CD4-positive, alpha-beta T cell treated with Interleukin-1 beta for 1 hour (primary cell): Measurements from ENCODE around the gene AQP5.

Source experiments
- DNase-seq, 2 donors: peaks; one replicate each; pipeline ENCODE4 v3.0.0-alpha.2; 2020 to 2022

AQP5 gene

DNA sequence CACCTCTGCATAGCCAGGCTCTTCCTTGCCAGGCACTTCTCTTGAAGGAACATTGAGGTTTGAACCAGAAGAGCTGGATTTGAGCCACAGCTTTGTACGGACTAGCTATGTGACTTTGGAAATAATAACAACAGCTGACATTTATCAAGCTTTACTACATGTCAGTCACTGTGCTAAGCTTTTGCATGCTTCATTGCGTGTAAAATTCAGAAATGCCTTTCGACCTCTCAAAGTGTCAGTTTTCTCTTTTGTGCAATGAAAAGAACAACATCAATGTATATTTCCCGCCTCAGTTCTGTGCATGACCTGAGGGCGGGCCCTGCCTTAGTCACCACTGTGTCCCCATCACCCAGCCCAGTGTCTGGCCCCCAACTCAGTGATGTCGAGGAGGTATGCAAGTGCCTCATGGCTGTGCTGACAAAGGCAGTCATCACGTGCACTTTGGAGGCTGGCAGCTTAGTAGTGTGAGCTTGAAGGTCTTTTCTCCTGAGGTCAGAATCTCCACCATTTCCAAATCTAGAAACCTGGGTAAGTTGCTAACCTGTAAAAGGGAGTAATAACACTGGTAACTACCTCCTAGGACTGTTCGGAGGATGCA is 29.0 kb upstream of the AQP5 start:
- no peak for DNase-seq

DNA sequence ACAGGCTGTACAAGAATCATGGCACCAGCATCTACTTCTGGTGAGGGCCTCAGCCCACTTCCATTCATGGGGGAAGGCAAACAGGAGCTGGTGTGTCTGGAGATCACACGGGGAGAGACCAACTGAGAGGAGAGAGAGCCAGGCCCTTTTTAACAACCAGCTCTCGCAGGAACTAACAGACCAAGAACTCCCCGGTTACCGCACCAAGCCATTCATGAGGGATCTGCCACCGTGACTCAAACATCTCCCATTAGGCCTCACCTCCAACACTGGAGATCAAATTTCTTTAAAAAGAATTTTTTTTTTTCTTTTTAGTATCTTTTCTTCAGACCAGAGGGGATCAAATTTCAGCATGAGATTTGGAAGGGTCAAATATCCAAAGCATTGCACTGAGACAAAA is 27.9 kb upstream of the AQP5 start:
- no peak for DNase-seq

DNA sequence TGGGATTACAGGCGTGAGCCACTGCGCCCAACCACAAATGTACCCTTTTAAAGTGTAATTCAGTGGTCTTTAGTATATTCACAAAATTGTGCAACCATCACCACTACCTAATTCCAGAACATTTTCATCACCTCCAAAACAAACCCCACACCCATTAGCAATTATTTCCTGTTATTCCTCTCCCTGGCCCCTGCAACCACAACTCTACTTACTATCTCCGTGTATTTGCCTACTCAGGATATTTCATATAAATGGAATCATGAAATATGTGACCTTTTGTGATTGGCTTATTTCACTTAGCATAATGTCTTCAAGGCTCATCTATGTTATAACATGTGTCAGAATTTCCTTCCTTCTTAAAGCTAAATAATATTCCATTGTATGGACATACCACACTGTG is 27.2 kb upstream of the AQP5 start:
- DNase-seq: no peak

DNA sequence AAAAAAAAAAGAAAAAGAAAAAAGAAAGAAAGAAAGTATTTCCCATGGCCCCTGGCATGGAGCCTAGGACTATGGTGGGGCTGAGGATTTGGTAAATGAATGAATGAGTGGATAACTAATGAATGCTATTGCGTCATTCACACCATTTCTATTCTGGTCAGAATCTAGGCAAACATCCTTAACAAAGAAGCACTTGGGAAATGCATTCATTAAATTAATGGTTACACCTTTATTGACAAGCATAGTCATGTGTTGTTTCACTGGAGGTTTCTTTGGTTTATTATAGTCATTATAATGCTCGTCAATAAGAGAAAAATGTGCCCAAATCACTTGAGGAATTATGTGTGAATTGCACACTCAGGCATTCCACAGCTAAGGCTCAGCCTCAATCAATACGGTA is 24.7 kb upstream of the AQP5 start:
- DNase-seq: no peak

DNA sequence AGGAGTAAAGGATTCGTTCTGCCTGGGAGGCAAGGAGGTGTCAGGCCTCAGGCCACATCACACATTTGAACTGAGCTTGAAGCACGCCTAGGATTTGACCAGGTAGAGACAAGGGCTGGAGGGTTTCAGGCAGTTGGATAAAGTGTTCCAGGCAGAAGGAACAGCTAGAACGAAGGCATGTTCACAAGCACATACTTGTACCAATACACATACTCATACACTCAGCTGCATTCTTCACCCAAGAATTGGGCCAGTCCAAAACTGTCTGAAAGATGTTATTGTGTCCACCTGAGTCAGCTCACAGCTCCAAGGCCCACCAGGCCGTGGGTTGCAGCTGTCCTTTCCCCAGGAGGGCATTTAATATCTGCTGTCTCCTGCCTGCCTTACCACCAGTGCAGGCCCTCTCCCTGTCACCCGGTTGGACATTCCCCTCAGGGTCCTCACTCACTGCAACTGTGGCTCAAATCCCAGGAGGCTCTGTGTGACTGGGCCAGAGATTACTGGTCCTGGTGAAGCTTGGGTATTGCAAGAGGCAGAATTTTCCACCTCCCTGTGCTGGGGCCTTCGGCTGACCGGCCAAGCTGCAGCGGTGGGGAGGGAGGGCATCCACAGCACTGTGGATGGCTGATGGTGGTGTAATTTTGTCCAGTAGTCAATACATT is 23.9 kb upstream of the AQP5 start:
- DNase-seq: no peak

DNA sequence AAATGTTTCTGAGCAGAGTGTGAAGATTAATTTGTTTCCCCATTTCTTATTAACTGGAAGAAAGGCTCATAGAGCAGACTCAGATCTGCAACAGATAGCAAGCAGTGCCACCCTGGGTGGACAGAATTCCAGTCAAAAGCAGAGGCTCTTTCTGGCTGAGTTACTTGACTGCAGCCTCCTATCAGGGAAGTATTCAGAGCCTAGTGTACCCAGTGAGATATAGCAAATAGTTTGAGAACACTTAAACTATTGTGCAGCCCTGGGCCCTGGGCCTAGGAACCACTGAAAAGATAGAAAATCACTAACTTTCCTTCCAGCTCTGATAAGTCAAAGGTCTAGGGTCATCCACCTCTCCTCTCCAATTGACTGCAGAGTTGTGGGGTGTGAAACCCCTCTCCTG is 22.4 kb upstream of the AQP5 start:
- DNase-seq: no peak

DNA sequence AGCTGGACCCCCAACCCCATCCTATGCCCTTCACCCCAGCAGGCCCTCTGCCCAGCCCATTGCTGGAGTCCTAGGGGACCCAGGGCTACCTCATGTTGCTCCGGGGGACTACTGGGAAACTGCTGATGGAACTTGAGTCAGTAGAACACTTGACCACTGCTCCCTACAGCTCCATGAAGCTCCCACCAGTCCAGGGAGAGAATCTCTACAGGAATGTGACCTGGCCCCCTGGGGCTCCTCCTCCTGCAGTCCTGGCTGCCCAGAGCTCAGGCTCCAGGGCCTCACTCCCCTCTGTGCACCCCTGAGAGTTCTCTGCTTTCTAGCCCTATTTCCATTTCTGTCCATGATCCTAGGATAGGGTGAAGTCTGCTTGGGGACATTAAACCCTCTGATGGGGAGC is 22.0 kb upstream of the AQP5 start:
- DNase-seq: no peak

DNA sequence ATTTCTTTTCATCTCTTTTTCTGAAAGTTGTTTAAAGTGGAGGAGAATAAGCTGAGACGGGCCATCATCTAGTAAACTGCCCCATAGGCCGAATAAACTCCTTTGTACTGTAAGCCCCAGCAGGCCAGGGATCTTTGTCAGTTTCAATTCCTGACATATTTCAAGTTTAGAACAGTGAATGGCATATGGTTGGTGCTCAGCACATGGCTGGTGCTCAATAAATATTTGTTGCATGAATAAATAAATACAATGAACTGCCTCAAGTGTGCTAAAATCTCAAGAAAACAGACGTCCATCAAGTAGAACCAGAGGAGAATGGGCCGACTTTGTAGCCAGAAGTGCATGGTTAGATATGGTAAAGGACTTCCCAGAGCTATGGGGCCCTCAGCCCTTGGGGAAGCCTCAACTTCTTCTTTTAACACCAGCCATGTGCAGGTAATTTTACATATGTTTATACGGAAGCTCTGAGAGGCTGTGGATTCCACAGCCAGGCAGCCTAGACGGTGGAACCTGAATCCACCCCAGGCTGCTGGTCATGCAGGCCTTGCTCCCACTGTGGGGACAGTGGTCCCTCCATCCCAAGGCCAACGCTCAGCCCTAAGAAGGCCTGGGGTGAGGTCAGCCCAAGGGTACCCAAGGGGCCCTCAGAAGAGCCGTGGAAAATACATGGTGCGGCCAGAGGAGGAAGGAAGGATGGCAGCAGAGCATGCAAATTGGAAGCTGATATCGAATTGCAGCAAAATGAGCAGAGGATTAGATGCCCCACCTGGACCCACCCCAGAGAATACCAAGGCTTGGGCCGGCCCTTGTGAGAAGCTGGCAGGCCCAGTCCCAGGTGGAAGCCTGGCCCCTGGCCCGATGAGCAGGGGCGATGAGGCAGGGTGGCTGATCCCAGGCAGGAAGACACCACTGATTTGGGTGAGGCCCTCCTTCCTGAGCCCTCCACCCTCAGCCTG is 19.8 kb upstream of the AQP5 start:
- DNase-seq: no peak

DNA sequence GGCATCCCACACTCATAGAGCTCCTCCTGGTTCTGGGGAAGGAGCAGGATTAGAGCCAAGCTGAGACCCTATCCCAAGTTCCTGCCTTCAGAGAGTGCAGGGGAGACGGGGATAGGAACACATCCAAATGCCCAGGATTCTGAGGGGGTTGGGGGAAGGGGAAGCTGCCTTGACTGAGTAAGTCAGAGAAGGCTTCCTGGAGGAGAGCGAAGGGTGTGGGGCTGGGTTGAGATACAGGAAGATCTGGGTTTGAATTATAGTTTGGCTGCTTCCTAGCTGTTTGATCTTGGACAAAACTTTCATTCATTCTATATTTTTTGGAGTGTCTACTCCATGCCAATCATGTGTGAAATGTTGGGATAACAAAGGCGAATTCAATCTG is 19.2 kb upstream of the AQP5 start:
- no peak for DNase-seq

DNA sequence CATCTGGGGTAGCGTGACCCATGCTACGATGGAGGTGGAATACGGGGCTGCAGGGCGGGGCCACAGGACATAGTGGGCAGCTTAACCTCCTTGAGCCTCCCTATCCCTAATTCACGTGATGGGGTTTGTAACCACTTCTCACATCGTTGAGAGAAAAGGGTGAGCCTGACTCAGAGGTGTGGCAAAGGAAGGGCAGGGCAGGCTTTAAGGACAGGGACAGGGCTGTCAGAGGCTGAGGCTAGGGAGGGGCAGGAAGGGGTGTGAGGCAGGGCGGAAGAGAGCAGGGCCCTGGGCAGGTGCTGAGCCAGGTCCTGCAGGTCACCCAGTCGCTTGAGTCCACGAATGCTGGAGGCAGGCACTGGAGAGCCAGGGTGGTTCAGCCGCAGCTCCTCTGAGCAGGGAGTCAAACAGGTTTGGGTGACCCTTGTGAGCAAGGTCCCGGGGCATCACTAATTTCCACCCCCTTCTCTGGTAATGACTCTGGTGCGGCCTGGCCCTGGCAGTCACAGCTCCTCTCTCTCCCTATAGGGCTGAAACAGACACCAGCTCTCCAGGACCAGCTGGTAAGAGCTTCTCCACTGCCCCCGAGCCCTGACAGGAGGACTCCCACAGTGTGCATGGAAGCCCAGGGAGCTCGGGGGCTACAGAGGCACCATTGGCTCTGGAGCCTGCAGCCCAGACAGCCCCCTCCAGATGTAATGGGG is 18.6 kb upstream of the AQP5 start:
- DNase-seq: no peak

DNA sequence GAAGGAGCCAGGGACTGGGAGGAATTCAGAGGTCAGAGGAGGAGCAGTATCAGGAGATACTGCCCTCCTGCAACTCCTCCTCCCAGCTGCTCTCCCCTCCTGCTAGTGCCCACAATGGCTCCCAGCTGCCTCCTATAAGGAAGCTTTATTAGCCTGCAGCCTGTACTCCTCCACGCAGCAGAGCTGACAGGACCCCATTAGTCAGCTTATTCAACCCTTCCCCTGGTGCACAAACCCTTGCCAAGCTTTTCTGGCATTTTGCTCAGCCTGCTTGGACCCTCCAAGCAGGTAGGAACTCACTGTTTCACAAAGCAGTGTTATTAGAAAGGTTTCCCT is 18.1 kb upstream of the AQP5 start:
- DNase-seq: no peak

DNA sequence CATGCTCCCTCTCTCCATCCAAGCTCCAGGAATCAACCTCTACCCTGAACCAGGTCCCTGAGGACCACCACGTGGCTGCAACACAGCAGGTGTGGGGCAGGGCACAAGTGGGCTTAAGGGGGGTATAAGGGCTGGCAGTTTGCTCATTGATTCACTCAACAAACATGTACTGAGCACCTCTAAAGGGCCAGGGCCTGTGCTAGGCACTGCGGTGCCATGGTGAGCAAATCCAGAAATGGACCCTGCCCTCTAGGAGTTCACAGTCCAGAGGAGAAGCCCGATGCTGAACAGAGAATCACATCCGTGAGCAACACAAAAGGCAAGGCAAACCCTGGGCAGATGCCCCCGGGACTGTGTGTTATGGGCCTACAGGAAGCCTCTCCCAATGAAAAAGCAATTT is 17.6 kb upstream of the AQP5 start:
- DNase-seq: no peak

DNA sequence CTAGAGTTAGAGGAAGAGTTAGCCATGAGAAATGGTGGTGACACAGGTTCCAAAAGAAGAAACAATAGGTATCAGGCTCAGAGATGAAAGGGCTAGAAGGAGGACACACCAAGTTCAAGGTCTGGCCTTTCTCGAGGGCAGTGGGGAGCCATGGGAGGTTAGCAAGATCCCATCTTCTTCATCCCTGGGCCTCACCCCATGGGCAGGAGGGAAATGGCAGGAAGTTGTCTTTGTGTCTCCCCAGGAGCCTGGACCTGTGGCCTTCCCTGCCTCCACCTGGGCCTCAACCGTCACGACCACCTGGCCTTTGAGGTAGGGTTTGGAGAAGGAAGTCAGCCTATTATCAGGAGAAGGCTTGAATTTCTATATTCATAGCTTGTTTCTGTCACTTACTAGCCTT is 17.0 kb upstream of the AQP5 start:
- no peak for DNase-seq

DNA sequence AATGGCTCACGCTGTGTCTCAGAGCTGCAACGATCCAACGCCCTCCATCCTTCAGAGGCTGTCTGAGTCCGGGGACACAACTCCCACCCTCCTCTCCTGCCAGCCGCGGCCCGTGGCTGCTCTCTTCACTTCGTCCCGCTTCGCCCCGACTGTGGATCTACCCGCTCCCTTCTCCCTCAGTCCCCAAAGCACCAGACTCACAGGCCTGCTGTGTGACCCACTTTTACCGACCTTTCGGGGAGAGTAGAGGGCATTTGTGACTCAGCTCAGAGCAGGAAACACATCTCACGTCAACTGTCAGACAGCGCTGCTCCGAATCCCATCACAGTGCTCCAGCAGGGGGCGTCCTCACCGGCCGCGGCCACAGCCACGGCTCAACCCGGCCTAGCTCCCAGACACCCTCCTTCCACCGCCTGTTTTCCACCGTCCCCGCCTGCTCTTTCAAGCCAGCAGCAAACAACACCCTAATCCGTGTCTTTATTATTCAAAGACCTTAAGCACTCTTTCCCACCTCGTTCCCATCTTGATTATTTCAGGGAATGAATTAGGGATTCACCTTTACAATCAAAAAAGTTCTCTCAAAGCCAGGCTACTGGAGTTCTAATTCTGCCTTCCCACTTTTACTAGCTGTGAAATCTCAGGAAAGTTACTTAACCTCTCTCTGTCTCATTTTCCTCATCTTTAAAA is 16.1 kb upstream of the AQP5 start:
- DNase-seq: peak; percentile 78

DNA sequence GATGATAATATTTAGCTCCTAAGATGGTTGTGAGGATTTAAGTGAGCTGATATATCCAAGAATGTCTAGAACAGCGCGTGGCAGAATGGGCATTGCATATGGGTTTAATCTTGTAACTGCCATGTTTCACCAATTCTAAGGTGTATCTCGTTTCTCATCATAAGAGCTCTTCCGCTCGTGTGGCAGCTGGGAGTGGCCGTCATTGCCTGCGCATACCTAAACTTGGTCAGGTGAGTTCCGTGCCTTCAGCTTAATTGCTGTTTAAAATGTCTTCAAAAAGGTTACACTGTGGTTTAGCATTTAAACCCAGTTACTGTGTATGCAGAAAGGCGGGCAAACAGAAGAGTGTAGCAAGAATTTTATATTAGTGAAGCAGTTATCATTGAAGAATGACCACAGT is 15.6 kb upstream of the AQP5 start:
- no peak for DNase-seq

DNA sequence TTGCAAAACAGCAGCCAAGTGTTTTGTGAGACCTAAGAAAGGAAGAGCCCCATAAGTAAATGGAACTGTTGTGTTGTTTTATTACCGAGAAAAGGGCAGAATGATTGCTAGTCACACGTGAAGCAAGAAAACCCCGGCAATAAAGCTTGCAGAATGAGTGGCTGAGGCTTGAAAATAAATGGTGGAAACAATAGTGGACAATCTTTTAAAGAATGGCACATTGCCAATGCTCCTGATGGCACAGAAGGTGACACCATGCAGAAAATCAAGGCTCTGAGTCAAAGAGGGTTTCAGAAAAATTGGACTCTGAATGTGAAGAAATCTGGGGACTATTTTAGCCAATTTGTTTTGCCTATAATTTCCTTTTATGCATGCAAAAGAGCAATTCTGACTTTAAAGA is 15.2 kb upstream of the AQP5 start:
- no peak for DNase-seq

DNA sequence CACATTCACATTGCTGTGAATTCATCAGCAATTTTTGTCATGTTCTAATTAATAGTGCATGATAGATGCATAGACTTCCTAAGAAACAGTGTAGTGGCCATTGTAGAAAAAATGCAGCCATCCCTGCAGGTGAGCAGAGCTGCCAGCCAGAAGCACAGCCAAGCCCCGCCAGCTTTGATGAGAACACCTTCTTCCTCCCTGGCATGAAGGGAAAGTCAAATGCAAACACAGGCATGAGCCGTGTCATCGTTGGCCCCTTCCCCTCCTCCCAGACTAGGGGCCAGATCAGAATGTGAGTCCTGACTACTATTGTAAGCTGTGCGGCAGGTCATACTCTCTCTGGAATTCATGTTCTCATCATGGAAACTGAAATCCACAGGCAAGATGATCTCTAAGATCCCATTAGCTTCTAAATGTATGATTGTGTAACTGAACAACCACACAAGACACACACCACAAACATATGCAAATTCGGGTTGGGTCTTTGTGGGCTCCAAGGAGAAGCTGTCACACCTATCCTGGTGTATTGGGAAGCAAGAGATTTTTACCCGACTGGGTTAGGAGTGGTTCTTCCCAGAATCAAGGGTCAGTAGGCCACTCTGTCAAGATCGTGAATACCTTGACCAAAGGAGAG is 14.0 kb upstream of the AQP5 start:
- DNase-seq: no peak

DNA sequence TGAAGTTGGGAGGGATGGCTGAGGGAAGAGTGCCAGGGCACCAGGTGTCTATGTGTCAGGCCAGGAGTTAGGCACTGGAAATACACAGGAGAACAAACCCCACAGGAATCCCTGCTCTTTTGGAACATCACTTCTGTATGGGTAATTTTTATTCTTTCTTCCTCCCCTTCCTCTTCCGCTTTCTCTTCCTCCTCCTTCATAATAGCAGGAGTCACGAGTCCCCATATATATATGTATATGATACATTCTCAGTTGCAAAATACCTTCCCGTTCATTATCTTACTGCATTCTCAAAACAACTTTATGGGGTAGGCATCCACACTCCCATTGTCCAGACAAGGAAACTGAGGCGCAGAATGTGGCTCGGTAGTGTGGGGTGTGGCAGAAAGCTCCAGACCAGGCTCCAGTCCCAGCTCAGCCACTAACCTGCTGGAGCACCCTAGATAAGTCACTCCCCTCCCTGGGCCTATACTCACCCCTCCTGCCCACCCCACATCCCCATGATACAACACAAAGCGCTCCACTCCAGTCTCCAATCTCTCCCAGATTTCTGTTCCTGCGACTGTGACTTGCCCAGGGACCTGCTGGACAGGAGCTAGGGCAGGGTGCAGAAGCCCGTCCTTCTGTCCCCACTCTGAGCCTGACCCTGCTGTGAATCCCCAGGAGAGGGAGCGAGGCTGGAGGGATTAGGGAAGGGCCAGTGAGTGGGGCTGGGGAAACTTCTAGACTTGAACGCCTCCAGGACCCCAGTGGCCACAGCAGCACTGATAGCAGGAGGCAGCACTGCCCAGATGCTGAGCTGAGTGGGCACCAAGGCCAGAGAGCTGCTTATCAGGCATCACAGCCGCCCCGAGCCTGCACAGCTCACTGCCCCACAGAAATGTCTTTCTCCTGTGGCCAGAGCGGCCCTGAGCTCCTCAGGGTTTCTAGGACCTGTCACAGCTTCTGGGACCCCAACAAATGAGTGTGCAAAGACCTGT is 12.5 kb upstream of the AQP5 start:
- DNase-seq: no peak

DNA sequence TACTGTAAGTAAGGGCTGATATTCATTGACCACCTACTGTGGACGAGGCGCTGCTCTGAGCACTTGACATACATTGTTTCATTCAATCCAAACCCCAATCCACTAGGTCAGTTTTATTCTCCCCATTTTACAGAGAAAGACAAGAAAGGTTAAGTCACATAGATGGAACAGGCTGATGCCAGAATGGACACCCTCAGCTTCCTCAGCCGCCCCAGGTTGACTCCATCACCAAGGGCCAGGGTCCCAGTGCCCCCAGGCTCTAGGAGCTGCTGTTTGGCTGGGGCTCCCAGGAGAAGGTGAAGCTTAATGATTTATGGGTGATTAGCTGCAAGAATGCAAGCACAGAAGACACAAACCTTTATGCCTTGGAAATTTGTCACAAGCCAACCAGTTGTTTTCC is 11.8 kb upstream of the AQP5 start:
- DNase-seq: no peak

DNA sequence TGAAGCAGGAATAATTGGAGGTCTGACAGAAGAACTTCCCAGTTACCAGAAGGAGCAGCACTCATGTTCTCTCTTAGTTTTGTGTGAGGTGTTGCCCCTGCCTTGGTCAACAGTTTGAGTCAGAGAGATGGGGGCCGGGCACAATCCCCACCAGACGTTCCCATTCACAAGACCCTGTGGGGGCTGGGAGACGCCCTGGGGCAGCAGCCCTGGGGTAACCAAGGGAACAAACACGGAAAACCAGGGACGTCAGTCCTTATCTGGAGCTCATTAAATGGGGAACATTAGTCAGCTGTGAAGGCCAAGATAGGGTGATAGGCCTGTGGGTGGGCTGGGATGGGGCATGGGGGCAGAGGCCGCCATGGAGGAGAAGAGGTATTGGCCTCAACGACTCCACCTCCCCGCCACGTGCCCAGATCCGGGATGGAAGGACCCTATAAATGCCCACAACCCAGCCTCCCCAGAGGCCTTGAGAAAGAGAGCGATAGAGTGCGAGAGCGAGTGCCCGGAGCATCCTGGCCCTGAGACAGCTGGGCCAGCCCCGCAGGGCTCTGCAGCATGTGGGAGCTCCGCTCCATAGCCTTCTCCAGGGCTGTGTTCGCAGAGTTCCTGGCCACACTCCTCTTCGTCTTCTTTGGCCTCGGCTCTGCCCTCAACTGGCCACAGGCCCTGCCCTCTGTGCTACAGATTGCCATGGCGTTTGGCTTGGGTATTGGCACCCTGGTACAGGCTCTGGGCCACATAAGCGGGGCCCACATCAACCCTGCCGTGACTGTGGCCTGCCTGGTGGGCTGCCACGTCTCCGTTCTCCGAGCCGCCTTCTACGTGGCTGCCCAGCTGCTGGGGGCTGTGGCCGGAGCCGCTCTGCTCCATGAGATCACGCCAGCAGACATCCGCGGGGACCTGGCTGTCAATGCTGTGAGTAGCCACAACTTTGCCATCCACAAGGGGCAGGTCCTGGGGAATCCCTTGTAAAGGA is 11.1 kb upstream of the AQP5 start, which contains the start of gene AQP2:
Gene AQP2, plus strand, starts transcription at position 465 of the 979 bp plus-strand sequence. Its CDS starts 94 bp downstream, at position 559.
- DNase-seq: no peak
